ENCODE measurements around the gene MSX2. TPM values are rescaled to one million over a fixed set of nuclear protein-coding genes. Genes with fewer than 3 reads are reported as not detected.

MSX2 gene
- total and polyA plus RNA-seq, 2 of the 8 experiments (the other 6 are each of a cell fraction or from before 2014, with no cell fraction given): 0.24 to 0.47 TPM

DNA sequence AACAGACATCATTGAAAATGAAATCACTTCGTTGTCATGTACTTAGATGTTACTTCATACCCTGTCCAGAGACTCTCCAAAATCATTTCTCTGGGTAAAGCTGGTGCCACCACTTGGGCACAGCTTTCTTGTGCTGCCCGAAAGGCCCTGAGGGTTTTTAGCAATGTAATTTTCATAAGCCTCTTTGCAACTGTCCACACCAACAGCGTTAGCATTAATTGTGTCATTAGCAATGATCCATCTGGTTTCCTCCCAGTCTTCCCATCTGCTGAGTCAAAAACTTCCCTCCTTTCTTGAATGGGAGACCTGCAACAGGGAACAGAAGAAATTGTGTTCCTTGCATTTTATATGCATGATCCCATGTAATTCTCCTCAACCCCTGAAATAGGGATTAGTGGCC, 8.6 kb upstream of the MSX2 start:
- no peak overlapping the region for H4K91ac ChIP-seq (replicated peaks; ENCODE audit: insufficient read length, low read length)
- H3K4ac ChIP-seq (replicated peaks; ENCODE audit: insufficient read length, low read depth, low read length): no peak overlapping the region
- H2BK20ac ChIP-seq (ENCODE audit: low read length): no peak overlapping the region
- H3K79me1 ChIP-seq (ENCODE audit: low read depth, low read length): no peaks in the 10 kb centered on the region
- H2BK5ac ChIP-seq (ENCODE audit: low read depth, low read length): no peak overlapping the region
- peaks cover 2 to 16% (median 7%) of the 10 kb centered on the region in 4 experiments; a peak in 6 of 7 replicates for H3K4me1 ChIP-seq (replicated peaks in 1 of 4; ENCODE audit: control insufficient read depth in 3 of 4, insufficient read depth in 4 of 4, low read length in 3 of 4)
- H2BK15ac ChIP-seq (ENCODE audit: low read length): no peak overlapping the region
- no peak overlapping the region for H2BK120ac ChIP-seq (replicated peaks; ENCODE audit: low read depth, low read length)
- peaks cover 9% of the 10 kb centered on the region; the same call in 1 of the 2 replicates for H3K23me2 ChIP-seq (ENCODE audit: low read depth, low read length)
- H4K8ac ChIP-seq (ENCODE audit: extremely low read depth, insufficient read depth, low read length): no peak overlapping the region
- WGBS, 2 experiments (ENCODE audit: extremely low coverage in 1 of 2, insufficient coverage in 1 of 2, insufficient read length in 1 of 2, insufficient replicate concordance in 2 of 2, low coverage in 1 of 2, low lambda C conversion rate in 2 of 2, missing lambda C conversion rate in 1 of 2): 96% methylated on average over 3 of the region's 3 CpGs; no CpG with 5 or more reads in 1 of the 2 experiments
- H3K56ac ChIP-seq (replicated peaks; ENCODE audit: insufficient read length, low read depth, low read length): no peak overlapping the region
- ChIA-PET POLR2A (ENCODE audit: partially characterized antibody) (no interaction called here), CTCF (ENCODE audit: partially characterized antibody) (no interaction called here)
- no peaks in the 10 kb centered on the region for H3K36me3 ChIP-seq (ENCODE audit: control insufficient read depth in 2 of 4, insufficient read depth in 4 of 4, low read length in 3 of 4)
- H3K14ac ChIP-seq (ENCODE audit: insufficient read length): no peak overlapping the region
- H4K20me1 ChIP-seq (replicated peaks in 1 of 2; ENCODE audit: control insufficient read depth in 1 of 2, insufficient read depth in 2 of 2, low read length in 2 of 2): peaks cover 0 to 5% of the 10 kb centered on the region in 2 experiments
- H3K27ac ChIP-seq (ENCODE audit: low read depth, low read length): no peak overlapping the region
- no peak overlapping the region for H3K18ac ChIP-seq (ENCODE audit: extremely low read depth, low read length)
- no peak overlapping the region for H3K4me3 ChIP-seq (ENCODE audit: extremely low read depth in 1 of 4, insufficient read depth in 2 of 4, low read depth in 3 of 4, low read length in 4 of 4)
- H2BK12ac ChIP-seq (ENCODE audit: low read depth, low read length): no peak overlapping the region
- H2AK5ac ChIP-seq (ENCODE audit: low read depth, low read length): no peak overlapping the region
- no peak overlapping the region for H3K9ac ChIP-seq (replicated peaks in 1 of 4; ENCODE audit: extremely low read depth in 1 of 4, low read depth in 3 of 4, low read length in 3 of 4)
- H3K23ac ChIP-seq (ENCODE audit: insufficient read length): no peak overlapping the region
- no peak overlapping the region for H2AFZ ChIP-seq (ENCODE audit: low read length)
- H3K79me2 ChIP-seq (ENCODE audit: control insufficient read depth in 1 of 2, insufficient read depth in 2 of 2, low read length in 2 of 2): no peaks in the 10 kb centered on the region
- H3K4me2 ChIP-seq (ENCODE audit: insufficient read depth in 1 of 2, low read depth in 2 of 2, low read length in 2 of 2): no peak overlapping the region
- no peak for DNase-seq (ENCODE audit: low read depth in 1 of 2, low spot score in 2 of 2)
- H3K27me3 ChIP-seq (replicated peaks in 1 of 4; ENCODE audit: control insufficient read depth in 3 of 4, extremely low read depth in 1 of 4, insufficient read depth in 3 of 4, low read length in 3 of 4): peaks cover 15 to 37% (median 36%) of the 10 kb centered on the region in 4 experiments
- no peak for FAIRE-seq
- H3K9me3 ChIP-seq (ENCODE audit: insufficient read depth in 2 of 2, low read depth in 1 of 2, low read length in 1 of 2): no peaks in the 10 kb centered on the region
- H4K5ac ChIP-seq (ENCODE audit: insufficient read length, low read depth, low read length): no peak overlapping the region
- no peak for TF ChIP-seq EGR1 (IDR thresholded peaks at IDR 0.05; ENCODE audit: borderline replicate concordance, low read depth, low read length)
- no peak for TF ChIP-seq EZH2 (IDR thresholded peaks at IDR 0.05; ENCODE audit: low read depth, low read length, severe bottlenecking)
- TF ChIP-seq SIX5 (IDR thresholded peaks at IDR 0.05; ENCODE audit: low read depth, low read length): no peak
- no peak for TF ChIP-seq SUZ12 (IDR thresholded peaks at IDR 0.05; ENCODE audit: low read length)
- TF ChIP-seq KDM5A (IDR thresholded peaks at IDR 0.05; ENCODE audit: low read length): no peak
- no peak for TF ChIP-seq BRCA1 (IDR thresholded peaks at IDR 0.05; ENCODE audit: low read depth, low read length)
- no peak for TF ChIP-seq GTF2F1 (IDR thresholded peaks at IDR 0.05; ENCODE audit: borderline replicate concordance, low read depth, low read length)
- no peak for TF ChIP-seq TEAD4 (IDR thresholded peaks at IDR 0.05; ENCODE audit: low read depth, low read length)
- TF ChIP-seq, protein P1, sequence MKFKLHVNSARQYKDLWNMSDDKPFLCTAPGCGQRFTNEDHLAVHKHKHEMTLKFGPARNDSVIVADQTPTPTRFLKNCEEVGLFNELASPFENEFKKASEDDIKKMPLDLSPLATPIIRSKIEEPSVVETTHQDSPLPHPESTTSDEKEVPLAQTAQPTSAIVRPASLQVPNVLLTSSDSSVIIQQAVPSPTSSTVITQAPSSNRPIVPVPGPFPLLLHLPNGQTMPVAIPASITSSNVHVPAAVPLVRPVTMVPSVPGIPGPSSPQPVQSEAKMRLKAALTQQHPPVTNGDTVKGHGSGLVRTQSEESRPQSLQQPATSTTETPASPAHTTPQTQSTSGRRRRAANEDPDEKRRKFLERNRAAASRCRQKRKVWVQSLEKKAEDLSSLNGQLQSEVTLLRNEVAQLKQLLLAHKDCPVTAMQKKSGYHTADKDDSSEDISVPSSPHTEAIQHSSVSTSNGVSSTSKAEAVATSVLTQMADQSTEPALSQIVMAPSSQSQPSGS (IDR thresholded peaks at IDR 0.05; ENCODE audit: low read length): no peak
- TF ChIP-seq GABPA (IDR thresholded peaks at IDR 0.05; ENCODE audit: borderline replicate concordance, insufficient read depth, low read length): no peak
- no peak for TF ChIP-seq JUND (IDR thresholded peaks at IDR 0.05; ENCODE audit: low read length)
- no peak for TF ChIP-seq KDM4A (IDR thresholded peaks at IDR 0.05; ENCODE audit: low read depth, low read length, severe bottlenecking)
- TF ChIP-seq CBX5 (IDR thresholded peaks at IDR 0.05; ENCODE audit: low read depth, low read length): no peak
- TF ChIP-seq TCF12 (IDR thresholded peaks at IDR 0.05; ENCODE audit: low read depth, low read length): no peak
